Endodermal cell (in vitro differentiated cells): ENCODE measurements around the gene EXOC8. TPM values are rescaled to one million over a fixed set of nuclear protein-coding genes. Genes with fewer than 3 reads are reported as not detected.

Source experiments
- DNase-seq: peaks from one replicate; pipeline ENCODE4 v3.0.0-alpha.2; 2017
- H3K27ac ChIP-seq: 2 replicates; pipeline ENCODE4 v1.5.1; 2013; ENCODE audit warnings: mild to moderate bottlenecking, low read depth, low read length, moderate library complexity
- H3K27me3 ChIP-seq: 2 replicates; pipeline ENCODE4 v1.6.1; 2013; ENCODE audit warnings: mild to moderate bottlenecking, low read length, moderate library complexity; ENCODE audit not compliant: insufficient read depth, control insufficient read depth, poor library complexity, severe bottlenecking
- H3K36me3 ChIP-seq: 2 replicates; pipeline ENCODE4 v1.7.0; 2013; ENCODE audit warnings: mild to moderate bottlenecking, low read length, moderate library complexity; ENCODE audit not compliant: control insufficient read depth, insufficient read depth
- H3K4me1 ChIP-seq: one replicate; pipeline ENCODE4 v1.7.0; 2013; ENCODE audit warnings: low read length; ENCODE audit not compliant: control insufficient read depth, insufficient read depth
- H3K4me3 ChIP-seq: 2 replicates; pipeline ENCODE4 v1.5.1; 2013; ENCODE audit warnings: mild to moderate bottlenecking, low read length, moderate library complexity
- H3K9ac ChIP-seq: 2 replicates; pipeline ENCODE4 v1.6.1; 2013; ENCODE audit warnings: mild to moderate bottlenecking, low read length, moderate library complexity; ENCODE audit not compliant: poor library complexity, severe bottlenecking; ENCODE audit errors: extremely low read depth
- H3K9me3 ChIP-seq: 2 replicates; pipeline ENCODE4 v1.6.1; 2013; ENCODE audit warnings: mild to moderate bottlenecking, low read length, moderate library complexity; ENCODE audit not compliant: control insufficient read depth
- H3K27ac Mint-ChIP-seq: 2 replicates; pipeline ENCODE4 v1.8.0; 2020; ENCODE audit warnings: mixed read lengths
- H3K27me3 Mint-ChIP-seq: 2 replicates; pipeline ENCODE4 v1.8.0; 2021; ENCODE audit warnings: mild to moderate bottlenecking, mixed read lengths; ENCODE audit not compliant: insufficient read depth
- H3K36me3 Mint-ChIP-seq: 2 replicates; pipeline ENCODE4 v1.8.0; 2020; ENCODE audit warnings: low read depth, mixed read lengths
- H3K4me1 Mint-ChIP-seq: 2 replicates; pipeline ENCODE4 v1.8.0; 2020; ENCODE audit warnings: mixed read lengths
- H3K4me3 Mint-ChIP-seq: 2 replicates; pipeline ENCODE4 v1.8.0; 2020; ENCODE audit warnings: mild to moderate bottlenecking, moderate library complexity, mixed read lengths
- H3K9me3 Mint-ChIP-seq: 2 replicates; pipeline ENCODE4 v1.8.0; 2020; ENCODE audit warnings: mild to moderate bottlenecking, mixed read lengths
- CTCF ChIP-seq: fragments of 200-600 bp; sonication (generic); conservative IDR thresholded peaks from 2 replicates; pipeline ENCODE4 v1.5.0; 2021; ENCODE audit warnings: antibody characterized with exemption, mild to moderate bottlenecking
- WGBS, 2 experiments: methylation state at CpG; one replicate each; pipeline versions ENCODE4 v1.1.5 to v1.1.7; 2013; ENCODE audit warnings: missing lambda C conversion rate in 2 of 2, mixed read lengths in 1 of 2; ENCODE audit not compliant: insufficient coverage in 1 of 2, insufficient read length in 1 of 2; 5-methylcytosine and 5-hydroxymethylcytosine counted together
- total RNA-seq, 2 donors: library from RNA; stranded (reverse); fragmentation: NEBNext Ultra II Directional in 1 of 2; extraction: Animal tissue kit (Norgen Biotek cat#: 25700) in 1 of 2; gene quantifications; 2 replicates in 1 of 2; 3 replicates in 1 of 2; pipeline ENCODE4 v1.2.1, GENCODE V29; 2021

The EXOC8 gene
- total RNA-seq, 2 donors from 2014 or later: 9.9 to 13.1 TPM

- H3K9ac ChIP-seq: no peak overlapping the region
- Mint-ChIP-seq H3K4me1 (no peaks in the 10 kb centered on the region), H3K9me3 (peaks cover 4% of the 10 kb centered on the region), H3K36me3 (no peaks in the 10 kb centered on the region), H3K27me3 (peaks cover 3% of the 10 kb centered on the region), H3K27ac (no peak overlapping the region), H3K4me3 (no peak overlapping the region)
- no peak for TF ChIP-seq CTCF
- no peaks in the 10 kb centered on the region for H3K36me3 ChIP-seq
- H3K9me3 ChIP-seq: no peaks in the 10 kb centered on the region
- H3K4me3 ChIP-seq: no peak overlapping the region
- H3K27ac ChIP-seq: no peak overlapping the region
- H3K4me1 ChIP-seq: no peaks in the 10 kb centered on the region
- DNase-seq: peak; percentile 45
- WGBS, 2 experiments: 95 to 96% methylated on average over 22 to 44 of the region's 44 CpGs
- no peaks in the 10 kb centered on the region for H3K27me3 ChIP-seq
Measured at GRCh38 chr1:231317306-231318014, 20.2 kb downstream of the EXOC8 start.

- H3K36me3 ChIP-seq: no peaks in the 10 kb centered on the region
- H3K27ac Mint-ChIP-seq: no peak overlapping the region
- peak; percentile 89 for DNase-seq
- no peaks in the 10 kb centered on the region for H3K4me1 Mint-ChIP-seq
- no peaks in the 10 kb centered on the region for H3K27me3 ChIP-seq
- H3K4me1 ChIP-seq: no peaks in the 10 kb centered on the region
- H3K4me3 Mint-ChIP-seq: no peak overlapping the region
- H3K9me3 Mint-ChIP-seq: peaks cover 4% of the 10 kb centered on the region
- no peaks in the 10 kb centered on the region for H3K36me3 Mint-ChIP-seq
- no peak overlapping the region for H3K9ac ChIP-seq
- H3K4me3 ChIP-seq: no peak overlapping the region
- H3K9me3 ChIP-seq: no peaks in the 10 kb centered on the region
- TF ChIP-seq CTCF: peak; percentile 82
- 49 to 58% methylated on average over 10 to 11 of the region's 11 CpGs for WGBS, 2 experiments
- H3K27ac ChIP-seq: no peak overlapping the region
- peaks cover 9% of the 10 kb centered on the region for H3K27me3 Mint-ChIP-seq
Measured at GRCh38 chr1:231315887-231316286, 21.8 kb downstream of the EXOC8 start.

- no peak overlapping the region for H3K9ac ChIP-seq
- H3K27me3 ChIP-seq: no peaks in the 10 kb centered on the region
- 92 to 100% methylated on average over 3 to 4 of the region's 4 CpGs for WGBS, 2 experiments
- Mint-ChIP-seq H3K4me1 (no peaks in the 10 kb centered on the region), H3K4me3 (no peak overlapping the region), H3K9me3 (peaks cover 4% of the 10 kb centered on the region), H3K27me3 (peaks cover 9% of the 10 kb centered on the region), H3K36me3 (no peaks in the 10 kb centered on the region), H3K27ac (no peak overlapping the region)
- no peak for TF ChIP-seq CTCF
- peak; percentile 13 for DNase-seq
- H3K9me3 ChIP-seq: no peaks in the 10 kb centered on the region
- H3K4me1 ChIP-seq: no peaks in the 10 kb centered on the region
- H3K4me3 ChIP-seq: no peak overlapping the region
- H3K27ac ChIP-seq: no peak overlapping the region
- no peaks in the 10 kb centered on the region for H3K36me3 ChIP-seq
Measured at GRCh38 chr1:231313661-231314060, 24.0 kb downstream of the EXOC8 start.
